ENCODE measurements around the gene MYOT. TPM values are rescaled to one million over a fixed set of nuclear protein-coding genes. Genes with fewer than 3 reads are reported as not detected.

The MYOT gene
- total RNA-seq: not detected in 2 replicates
- long read RNA-seq: 0 reads

DNA sequence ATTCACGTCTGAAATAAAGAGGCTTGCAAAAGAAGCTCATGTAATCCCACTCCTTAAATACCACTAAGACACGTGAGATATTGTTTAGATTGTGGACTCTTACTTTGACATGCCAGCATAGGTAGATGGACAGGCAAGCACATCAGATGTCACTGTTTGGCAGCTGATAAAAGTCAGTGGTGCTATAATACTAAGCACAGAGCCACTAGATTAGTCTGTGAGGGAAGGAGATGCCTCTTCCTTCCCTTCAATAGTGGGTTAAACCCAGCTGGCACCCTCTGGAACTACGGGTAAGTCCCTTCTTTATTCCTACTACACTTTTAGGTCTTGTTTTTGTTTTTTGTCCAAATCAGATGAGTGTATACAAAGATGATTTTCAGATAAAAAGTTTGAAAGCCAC lies at the start of gene MYOT:
Gene MYOT (plus strand): TSS at position 197 of the 400 bp plus-strand sequence. CDS start 2,792 bp downstream, outside the sequence.
- Mint-ChIP-seq H3K9me3 (ENCODE audit: unreplicated experiment) (no peaks in the 10 kb centered on the region), H3K4me3 (ENCODE audit: unreplicated experiment) (no peak within 1 kb of the TSS), H3K36me3 (ENCODE audit: unreplicated experiment) (no peaks in the 10 kb centered on the region), H3K27ac (ENCODE audit: unreplicated experiment) (no peak within 1 kb of the TSS), H3K27me3 (ENCODE audit: unreplicated experiment) (peaks cover 65% of the 10 kb centered on the region), H3K4me1 (ENCODE audit: unreplicated experiment) (no peaks in the 10 kb centered on the region)
- no peak for DNase-seq (ENCODE audit: extremely low spot score, unreplicated experiment)
- no peak for TF ChIP-seq CTCF (IDR thresholded peaks at IDR 0.05)

- no peak for TF ChIP-seq CTCF (IDR thresholded peaks at IDR 0.05)
- Mint-ChIP-seq H3K27me3 (ENCODE audit: unreplicated experiment) (peaks cover 42% of the 10 kb centered on the region), H3K9me3 (ENCODE audit: unreplicated experiment) (no peaks in the 10 kb centered on the region), H3K4me3 (ENCODE audit: unreplicated experiment) (no peak overlapping the region), H3K27ac (ENCODE audit: unreplicated experiment) (no peak overlapping the region), H3K4me1 (ENCODE audit: unreplicated experiment) (no peaks in the 10 kb centered on the region), H3K36me3 (ENCODE audit: unreplicated experiment) (no peaks in the 10 kb centered on the region)
- DNase-seq (ENCODE audit: extremely low spot score, unreplicated experiment): no peak
These were observed 47.9 kb upstream of the MYOT start for GRCh38 chr5:137819766-137820165.

DNA sequence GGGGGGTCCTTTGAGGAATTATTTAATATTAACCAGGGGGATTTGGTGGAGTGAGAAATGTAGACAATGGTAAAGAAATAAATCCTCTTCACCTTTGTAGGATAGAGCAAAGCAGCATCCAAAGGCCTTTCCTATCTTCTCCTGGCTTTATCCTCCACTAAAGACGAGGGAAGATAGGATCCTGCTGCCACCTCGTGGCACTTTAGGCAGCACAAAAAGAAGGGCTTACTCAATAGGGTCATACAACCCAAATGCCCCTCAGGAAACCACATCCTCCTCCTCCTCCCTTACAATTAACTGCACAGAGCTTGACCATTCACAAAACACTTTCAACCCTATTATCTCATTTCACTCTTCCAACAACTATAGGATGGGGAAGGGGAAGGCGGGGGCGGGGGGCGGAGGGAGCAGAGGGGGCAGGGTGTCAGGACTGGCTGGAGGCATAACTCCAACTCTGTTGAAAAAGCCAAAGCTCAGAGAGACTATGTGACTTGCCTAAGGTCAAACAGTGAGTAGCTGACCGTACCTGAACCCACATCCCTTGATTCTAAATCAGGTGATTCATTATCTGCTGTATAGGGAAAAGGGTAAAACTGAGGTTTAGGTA lies 45.4 kb upstream of the MYOT start:
- no peak overlapping the region for H3K27ac Mint-ChIP-seq (ENCODE audit: unreplicated experiment)
- peaks cover 36% of the 10 kb centered on the region for H3K27me3 Mint-ChIP-seq (ENCODE audit: unreplicated experiment)
- H3K4me1 Mint-ChIP-seq (ENCODE audit: unreplicated experiment): no peaks in the 10 kb centered on the region
- no peaks in the 10 kb centered on the region for H3K36me3 Mint-ChIP-seq (ENCODE audit: unreplicated experiment)
- no peak for DNase-seq (ENCODE audit: extremely low spot score, unreplicated experiment)
- peaks cover 11% of the 10 kb centered on the region for H3K9me3 Mint-ChIP-seq (ENCODE audit: unreplicated experiment)
- H3K4me3 Mint-ChIP-seq (ENCODE audit: unreplicated experiment): no peak overlapping the region
- peak; percentile 54 for TF ChIP-seq CTCF (IDR thresholded peaks at IDR 0.05)

DNA sequence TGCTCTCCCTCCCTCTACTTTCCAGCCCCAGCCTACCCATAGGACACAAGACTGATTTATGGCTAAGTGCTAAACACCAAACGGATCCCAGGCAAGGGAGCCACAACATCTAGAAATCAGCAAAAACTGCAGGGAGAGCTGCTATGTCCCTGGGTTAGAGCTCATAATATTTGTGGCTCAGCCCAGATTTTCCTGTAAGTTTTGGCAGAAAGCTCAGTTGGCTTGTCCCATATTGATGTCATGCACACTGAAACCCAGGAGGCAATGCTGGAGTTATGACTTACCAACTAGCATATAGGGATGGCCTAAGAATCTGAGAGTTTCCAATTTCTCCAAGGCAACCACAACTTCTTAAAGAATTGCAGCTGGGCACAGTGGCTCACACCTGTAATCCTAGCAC lies 44.7 kb upstream of the MYOT start:
- no peak overlapping the region for H3K4me3 Mint-ChIP-seq (ENCODE audit: unreplicated experiment)
- H3K27ac Mint-ChIP-seq (ENCODE audit: unreplicated experiment): no peak overlapping the region
- TF ChIP-seq CTCF (IDR thresholded peaks at IDR 0.05): no peak
- no peaks in the 10 kb centered on the region for H3K36me3 Mint-ChIP-seq (ENCODE audit: unreplicated experiment)
- no peaks in the 10 kb centered on the region for H3K4me1 Mint-ChIP-seq (ENCODE audit: unreplicated experiment)
- peaks cover 11% of the 10 kb centered on the region for H3K9me3 Mint-ChIP-seq (ENCODE audit: unreplicated experiment)
- peaks cover 35% of the 10 kb centered on the region for H3K27me3 Mint-ChIP-seq (ENCODE audit: unreplicated experiment)
- no peak for DNase-seq (ENCODE audit: extremely low spot score, unreplicated experiment)

- no peak overlapping the region for H3K4me3 Mint-ChIP-seq (ENCODE audit: unreplicated experiment)
- H3K36me3 Mint-ChIP-seq (ENCODE audit: unreplicated experiment): no peaks in the 10 kb centered on the region
- peaks cover 11% of the 10 kb centered on the region for H3K9me3 Mint-ChIP-seq (ENCODE audit: unreplicated experiment)
- DNase-seq (ENCODE audit: extremely low spot score, unreplicated experiment): no peak
- no peaks in the 10 kb centered on the region for H3K4me1 Mint-ChIP-seq (ENCODE audit: unreplicated experiment)
- TF ChIP-seq CTCF (IDR thresholded peaks at IDR 0.05): no peak
- H3K27ac Mint-ChIP-seq (ENCODE audit: unreplicated experiment): no peak overlapping the region
- peaks cover 25% of the 10 kb centered on the region for H3K27me3 Mint-ChIP-seq (ENCODE audit: unreplicated experiment)
These were observed 42.5 kb upstream of the MYOT start for GRCh38 chr5:137825165-137825564.

Measured in osteocyte (in vitro differentiated cells).